AG04450 (cell line): ENCODE data around the gene FAM72A. TPM values are rescaled to one million over a fixed set of nuclear protein-coding genes. Genes with fewer than 3 reads are reported as not detected.
"Not testable (repeated sequence)": the region's sequence is repeated elsewhere in the genome, so short reads cannot be mapped to it uniquely, and the experiment has no call there.

Experiments used
- CTCF ChIA-PET: fragments of 300-600, 350-600 bp; formaldehyde crosslinking; extraction: SDS; loops from one replicate; lab custom pipeline; 2022; ENCODE audit warnings: antibody characterized with exemption, inconsistent platforms; lab: Charles Lee
- POLR2A ChIA-PET: fragments of 350-600 bp; formaldehyde crosslinking; extraction: SDS; loops from one replicate; lab custom pipeline; 2021; ENCODE audit warnings: antibody characterized with exemption, inconsistent platforms; lab: Yijun Ruan, JAX
- DNase-seq: peaks from one replicate; pipeline ENCODE4 v3.0.0-alpha.2; 2011; ENCODE audit warnings: low read depth, low spot score
- H3K27ac ChIP-seq: one replicate; pipeline ENCODE4 v1.5.1; 2012; ENCODE audit warnings: low read depth, low read length, control low read depth
- H3K27me3 ChIP-seq: one replicate; pipeline ENCODE4 v1.6.0; 2012; ENCODE audit warnings: low read length; ENCODE audit not compliant: control insufficient read depth, insufficient read depth
- H3K4me3 ChIP-seq: 2 replicates; pipeline ENCODE4 v1.5.1; 2011; ENCODE audit warnings: mild to moderate bottlenecking, low read depth, low read length, control low read depth
- H3K9me3 ChIP-seq: 2 replicates; pipeline ENCODE4 v1.5.1; 2012; ENCODE audit warnings: low read length; ENCODE audit not compliant: control insufficient read depth, insufficient read depth
- polyA plus RNA-seq: library from polyadenylated mRNA; depleted of rRNA; stranded (reverse); fragments of >200 nt; gene quantifications from 2 replicates; pipeline ENCODE4 v1.2.3, GENCODE V29; 2011

FAM72A gene
- polyA plus RNA-seq, 1 experiment, result 3.5 TPM

DNA sequence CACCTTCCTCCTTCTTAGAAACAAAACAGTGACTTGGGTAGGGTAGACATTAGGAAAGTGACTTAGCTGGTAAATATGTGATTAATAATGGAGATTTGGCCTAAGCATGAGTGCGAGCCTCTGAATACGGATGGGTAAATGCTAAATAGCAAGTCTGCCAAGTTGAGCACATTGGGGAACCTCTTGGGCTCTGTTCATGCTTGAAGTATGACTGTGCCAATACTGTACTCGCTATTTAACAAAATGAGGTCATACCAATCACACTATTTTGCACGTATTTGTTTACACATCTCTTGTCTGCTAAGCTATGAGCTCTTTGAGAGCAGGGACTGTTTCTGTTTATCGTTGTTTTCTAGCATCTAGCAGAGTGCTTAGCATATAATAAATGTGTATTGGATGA lies 24.2 kb upstream of the FAM72A start:
- H3K9me3 ChIP-seq, CTCF ChIA-PET, DNase-seq, POLR2A ChIA-PET, H3K27ac ChIP-seq, H3K27me3 ChIP-seq, H3K4me3 ChIP-seq: not testable (repeated sequence)

GRCh38 chr1:206225386-206225785 lies 22.7 kb upstream of the FAM72A start:
- POLR2A ChIA-PET, H3K27me3 ChIP-seq, DNase-seq, H3K9me3 ChIP-seq, H3K27ac ChIP-seq, CTCF ChIA-PET, H3K4me3 ChIP-seq: not testable (repeated sequence)

DNA sequence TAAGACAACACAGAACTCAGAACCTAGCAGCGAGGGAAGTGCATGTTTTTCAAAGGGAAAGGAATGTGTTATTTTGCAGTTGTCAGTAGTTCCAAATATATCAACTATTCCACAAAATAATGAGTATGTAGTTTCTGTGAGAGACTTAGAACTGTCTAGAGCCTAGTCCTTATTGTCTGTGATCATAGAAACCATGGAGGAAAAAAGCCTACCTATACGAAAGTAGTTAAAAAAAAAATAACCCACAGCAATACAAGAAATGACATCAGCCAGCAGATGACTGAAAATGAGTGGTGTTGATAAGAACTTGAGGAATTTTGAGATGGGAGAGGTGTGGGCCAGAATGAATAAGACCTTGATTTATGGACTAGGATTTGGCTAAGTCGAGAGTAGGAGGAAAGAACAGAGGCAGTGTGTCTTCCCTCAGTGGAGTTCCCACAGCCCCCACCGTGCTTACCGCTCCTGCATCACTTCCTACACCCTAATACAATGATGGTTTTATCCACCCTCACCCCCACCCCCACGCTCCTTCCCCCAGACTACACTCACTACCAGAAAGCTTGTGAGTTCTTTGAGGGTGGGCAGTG lies 21.6 kb upstream of the FAM72A start:
- DNase-seq, H3K27me3 ChIP-seq, CTCF ChIA-PET, H3K27ac ChIP-seq, H3K9me3 ChIP-seq, POLR2A ChIA-PET, H3K4me3 ChIP-seq: not testable (repeated sequence)

DNA sequence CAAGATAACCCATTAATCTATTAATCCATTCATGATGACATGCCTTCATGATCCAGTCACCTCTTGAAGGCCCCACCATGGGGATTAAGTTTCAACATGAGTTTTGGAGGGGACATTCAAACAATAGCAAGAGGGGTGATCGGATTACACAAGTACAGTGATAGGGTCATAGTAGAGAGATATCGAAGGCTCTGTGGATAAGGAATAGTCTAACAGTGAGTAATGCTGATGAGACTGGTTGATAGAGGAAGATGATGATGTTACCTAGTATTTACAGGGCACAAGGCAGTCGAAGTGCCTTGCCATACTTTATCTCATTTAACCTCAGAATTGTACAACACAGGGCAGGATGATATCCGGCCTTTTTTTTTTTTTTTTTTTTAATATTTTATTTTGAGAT lies 18.9 kb upstream of the FAM72A start:
- H3K9me3 ChIP-seq, DNase-seq, H3K4me3 ChIP-seq, H3K27me3 ChIP-seq, CTCF ChIA-PET, H3K27ac ChIP-seq, POLR2A ChIA-PET: not testable (repeated sequence)

DNA sequence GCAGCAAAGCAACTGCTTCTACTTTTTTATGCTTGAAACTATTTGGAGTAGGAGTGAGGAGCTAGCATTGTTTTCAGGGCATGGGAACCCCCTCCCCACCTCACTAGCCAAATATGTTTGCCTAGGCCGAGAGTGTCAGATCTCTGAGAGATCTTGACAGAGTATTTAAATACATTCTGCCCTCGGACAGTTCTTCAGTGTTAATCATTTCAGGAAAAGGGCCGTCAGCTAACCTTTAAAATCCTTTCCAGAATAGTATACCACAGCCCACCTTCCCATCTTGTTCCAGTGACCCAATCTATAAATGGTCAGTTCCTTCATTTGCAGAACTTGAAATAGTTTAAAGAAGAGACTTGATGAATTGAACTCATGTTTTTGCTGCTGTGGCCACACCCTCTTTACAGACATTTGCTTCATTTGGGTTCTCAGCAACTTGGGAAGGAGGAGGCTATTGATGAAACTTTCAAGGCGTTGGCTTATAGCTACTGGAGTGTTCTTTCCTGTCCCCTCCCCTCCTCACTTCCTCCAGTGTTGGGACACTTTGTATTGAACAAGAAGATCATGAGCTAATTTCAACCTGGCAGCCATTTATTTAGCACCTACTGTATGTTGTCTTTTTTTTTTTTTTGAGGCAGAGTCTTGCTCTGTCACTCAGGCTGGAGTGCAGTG lies 17.8 kb upstream of the FAM72A start:
- H3K27ac ChIP-seq, H3K4me3 ChIP-seq, H3K27me3 ChIP-seq, CTCF ChIA-PET, H3K9me3 ChIP-seq, DNase-seq, POLR2A ChIA-PET: not testable (repeated sequence)

GRCh38 chr1:206219514-206220331 lies 17.1 kb upstream of the FAM72A start:
- H3K27me3 ChIP-seq, CTCF ChIA-PET: not testable (repeated sequence)

DNA sequence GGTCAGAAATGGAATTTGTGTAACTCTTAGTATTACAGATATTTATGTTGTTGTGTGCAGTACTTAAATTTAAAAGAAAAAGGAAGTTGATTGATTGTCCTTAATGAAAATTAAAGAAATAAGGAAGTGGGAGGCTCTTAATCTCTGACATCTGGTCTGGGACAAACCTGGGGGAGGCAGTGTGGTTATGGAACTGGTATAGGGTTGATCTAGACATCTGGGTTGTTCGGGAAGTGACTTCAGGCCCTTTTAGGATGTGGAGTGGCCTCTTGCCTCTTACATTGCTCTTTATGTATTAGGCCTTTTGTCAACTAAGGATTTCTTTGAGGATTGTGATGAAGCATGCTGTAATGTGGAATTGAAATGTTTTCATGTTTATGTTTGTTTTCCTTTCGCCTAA lies 16.1 kb upstream of the FAM72A start:
- H3K27ac ChIP-seq, H3K9me3 ChIP-seq, CTCF ChIA-PET, POLR2A ChIA-PET, H3K4me3 ChIP-seq, DNase-seq, H3K27me3 ChIP-seq: not testable (repeated sequence)

More at GRCh38 chr1:206219514-206220331, 17.1 kb upstream of the FAM72A start:
- H3K27ac ChIP-seq, POLR2A ChIA-PET, H3K9me3 ChIP-seq, H3K4me3 ChIP-seq, DNase-seq: not testable (repeated sequence)

DNA sequence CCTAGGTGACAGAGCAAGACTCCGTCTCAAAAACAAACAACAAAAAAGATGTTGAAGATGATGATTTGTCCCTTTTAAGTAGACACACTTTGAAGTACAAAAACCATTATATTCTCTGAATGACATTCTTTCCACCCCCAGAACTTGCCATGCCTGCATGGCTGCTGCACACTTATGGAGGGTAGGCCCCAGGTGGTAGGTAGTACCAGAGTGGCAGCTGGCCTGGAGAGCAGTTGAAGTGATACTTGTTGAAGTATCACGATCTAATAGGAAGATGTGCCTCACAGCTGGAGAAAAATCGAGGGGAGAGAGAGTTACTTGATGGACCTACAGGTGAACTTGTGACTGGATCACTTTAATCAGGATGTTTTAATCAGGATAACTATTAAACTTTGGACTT lies 15.6 kb upstream of the FAM72A start:
- DNase-seq, H3K9me3 ChIP-seq, POLR2A ChIA-PET, H3K27me3 ChIP-seq, H3K4me3 ChIP-seq, CTCF ChIA-PET, H3K27ac ChIP-seq: not testable (repeated sequence)

GRCh38 chr1:206215600-206216392 lies 13.2 kb upstream of the FAM72A start:
- H3K27ac ChIP-seq, CTCF ChIA-PET, POLR2A ChIA-PET: not testable (repeated sequence)

GRCh38 chr1:206210802-206211201 lies 8.2 kb upstream of the FAM72A start:
- DNase-seq, CTCF ChIA-PET, POLR2A ChIA-PET, H3K27me3 ChIP-seq, H3K27ac ChIP-seq, H3K9me3 ChIP-seq, H3K4me3 ChIP-seq: not testable (repeated sequence)

More at GRCh38 chr1:206215600-206216392, 13.2 kb upstream of the FAM72A start:
- not testable (repeated sequence) for DNase-seq, H3K4me3 ChIP-seq, H3K9me3 ChIP-seq, H3K27me3 ChIP-seq

DNA sequence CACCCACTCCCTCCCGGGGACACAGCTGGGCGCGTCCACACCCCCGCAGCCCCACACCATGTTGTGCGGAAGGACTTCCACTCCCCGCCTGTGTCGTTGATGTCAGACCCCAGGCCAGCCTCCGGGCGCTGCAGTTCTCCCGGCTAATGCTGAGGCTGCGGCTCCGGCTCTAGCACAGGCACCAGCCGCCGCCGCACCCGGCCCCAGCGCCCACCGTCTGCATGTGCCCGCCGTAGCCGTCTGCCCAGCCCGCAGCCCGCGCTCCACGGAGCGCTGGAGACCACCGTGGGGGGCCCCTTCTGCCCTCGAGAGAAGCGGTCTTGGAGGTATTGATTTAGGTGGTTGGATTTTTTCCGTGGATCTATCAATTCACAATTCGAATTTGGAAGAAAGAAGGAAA lies 2.9 kb upstream of the FAM72A start:
- H3K27ac ChIP-seq, POLR2A ChIA-PET, CTCF ChIA-PET, DNase-seq, H3K9me3 ChIP-seq, H3K27me3 ChIP-seq: not testable (repeated sequence)
- H3K4me3 ChIP-seq, result peak overlapping the region; percentile 42
